GM12872 (cell line): ENCODE data around the gene FTO.

Experiments used
- TF ChIP-seq, protein P1 (sequence below): IDR thresholded peaks from 3 replicates; pipeline ENCODE4 v1.5.1; 2011; ENCODE audit warnings: low read depth, mild to moderate bottlenecking, low read length, moderate library complexity; ENCODE audit not compliant: insufficient read depth

The FTO gene

DNA sequence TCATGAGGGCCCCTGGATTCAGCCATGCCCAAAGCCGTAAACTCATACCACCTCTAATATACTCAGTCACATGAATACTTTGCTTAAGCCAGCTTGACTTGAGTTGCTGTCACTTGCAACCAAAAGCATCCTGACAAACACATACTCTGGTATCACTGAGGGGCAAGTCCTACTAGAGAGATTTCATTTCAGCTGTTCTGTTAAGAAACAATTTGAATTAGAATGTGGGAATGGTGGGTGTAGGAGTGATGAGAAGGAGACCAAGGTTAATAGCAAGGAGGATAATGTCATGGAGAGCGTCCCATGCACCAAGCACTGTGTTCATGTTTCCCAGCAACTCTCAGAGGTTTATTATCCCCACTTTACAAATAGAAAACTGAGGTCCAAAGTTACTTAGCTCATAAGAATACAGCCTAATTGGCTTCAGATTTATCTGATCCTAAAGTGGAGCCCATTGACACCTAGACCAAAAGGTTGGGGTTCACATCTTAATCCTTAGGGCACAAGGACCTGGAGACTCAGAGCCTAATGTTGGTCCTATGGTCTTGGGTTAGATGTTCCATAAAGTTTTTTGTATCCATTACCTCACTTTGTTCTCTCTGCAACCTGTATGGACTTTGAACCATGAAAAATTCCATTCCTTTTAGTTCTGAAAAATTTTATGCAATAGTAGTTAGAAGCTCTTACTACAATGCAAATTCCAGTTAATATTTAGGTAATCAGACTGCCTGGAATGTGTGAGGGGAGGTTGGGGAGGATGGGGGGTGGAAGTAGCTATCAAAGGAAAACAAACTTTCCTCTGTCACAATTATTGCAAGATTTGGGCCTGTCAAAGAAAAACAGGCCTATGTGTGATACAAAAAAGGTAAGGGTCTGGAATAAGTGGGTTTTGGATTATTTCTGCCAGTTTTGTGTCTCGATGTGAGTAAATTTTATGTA, 476.7 kb downstream of the FTO start:
- TF ChIP-seq, protein P1, sequence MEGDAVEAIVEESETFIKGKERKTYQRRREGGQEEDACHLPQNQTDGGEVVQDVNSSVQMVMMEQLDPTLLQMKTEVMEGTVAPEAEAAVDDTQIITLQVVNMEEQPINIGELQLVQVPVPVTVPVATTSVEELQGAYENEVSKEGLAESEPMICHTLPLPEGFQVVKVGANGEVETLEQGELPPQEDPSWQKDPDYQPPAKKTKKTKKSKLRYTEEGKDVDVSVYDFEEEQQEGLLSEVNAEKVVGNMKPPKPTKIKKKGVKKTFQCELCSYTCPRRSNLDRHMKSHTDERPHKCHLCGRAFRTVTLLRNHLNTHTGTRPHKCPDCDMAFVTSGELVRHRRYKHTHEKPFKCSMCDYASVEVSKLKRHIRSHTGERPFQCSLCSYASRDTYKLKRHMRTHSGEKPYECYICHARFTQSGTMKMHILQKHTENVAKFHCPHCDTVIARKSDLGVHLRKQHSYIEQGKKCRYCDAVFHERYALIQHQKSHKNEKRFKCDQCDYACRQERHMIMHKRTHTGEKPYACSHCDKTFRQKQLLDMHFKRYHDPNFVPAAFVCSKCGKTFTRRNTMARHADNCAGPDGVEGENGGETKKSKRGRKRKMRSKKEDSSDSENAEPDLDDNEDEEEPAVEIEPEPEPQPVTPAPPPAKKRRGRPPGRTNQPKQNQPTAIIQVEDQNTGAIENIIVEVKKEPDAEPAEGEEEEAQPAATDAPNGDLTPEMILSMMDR = no peak

DNA sequence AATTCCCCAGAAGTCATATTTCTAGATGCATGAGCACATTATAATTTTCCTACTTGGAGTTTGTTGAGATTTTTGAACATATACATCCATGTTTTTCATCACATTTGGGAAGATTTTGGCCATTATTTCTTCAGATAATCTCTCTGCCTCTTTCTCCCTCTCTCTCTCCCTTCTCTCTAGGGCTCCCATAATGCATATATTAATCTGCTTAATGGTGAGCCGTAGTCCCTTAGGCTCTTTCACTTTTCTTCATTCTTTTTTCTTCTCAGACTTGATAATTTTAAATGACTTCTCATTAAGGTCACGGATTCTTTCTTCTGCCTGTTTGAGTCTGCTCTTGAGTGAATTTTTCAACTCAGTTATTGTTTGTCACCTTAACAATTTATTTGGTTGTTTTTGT, 481.1 kb downstream of the FTO start:
- TF ChIP-seq, protein P1 = no peak

DNA sequence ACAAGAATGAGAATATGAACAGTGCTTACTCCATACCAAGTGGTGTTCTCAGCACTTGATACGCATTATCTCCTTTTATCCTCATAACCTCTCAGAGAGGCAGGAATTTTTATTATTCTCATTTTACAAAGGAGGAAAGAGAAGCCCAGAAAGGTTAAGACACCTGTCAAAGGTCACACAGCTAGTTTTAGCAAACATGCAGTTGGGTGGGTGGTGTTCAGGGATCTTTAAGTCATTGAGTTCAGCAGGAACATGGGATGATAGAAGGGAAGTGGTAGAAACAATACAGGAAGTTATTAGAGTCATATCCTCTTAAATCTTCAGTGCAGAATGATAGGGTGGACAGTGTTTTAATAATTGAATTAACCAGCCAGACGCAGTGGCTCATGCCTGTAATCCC, 487.2 kb downstream of the FTO start:
- TF ChIP-seq, protein P1 = no peak

DNA sequence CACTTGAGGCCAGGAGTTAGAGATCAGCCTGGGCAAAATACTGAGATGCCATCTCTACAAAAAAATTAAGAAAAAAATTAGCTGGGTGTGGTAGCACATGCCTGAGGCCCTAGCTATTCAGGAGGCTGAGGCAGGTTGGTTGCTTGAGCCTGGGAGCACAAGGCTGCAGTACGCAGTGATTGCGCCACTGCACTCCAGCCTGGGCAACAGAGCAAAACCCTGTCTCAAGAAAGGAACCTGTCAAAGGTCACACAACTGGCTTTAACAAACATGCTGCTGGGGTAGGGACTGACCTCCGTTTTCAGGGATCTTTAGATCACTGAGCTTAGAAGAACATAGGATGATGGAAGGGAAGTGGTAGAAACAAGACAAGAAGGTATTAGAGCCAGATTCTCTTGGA, 487.6 kb downstream of the FTO start:
- TF ChIP-seq, protein P1 = no peak

DNA sequence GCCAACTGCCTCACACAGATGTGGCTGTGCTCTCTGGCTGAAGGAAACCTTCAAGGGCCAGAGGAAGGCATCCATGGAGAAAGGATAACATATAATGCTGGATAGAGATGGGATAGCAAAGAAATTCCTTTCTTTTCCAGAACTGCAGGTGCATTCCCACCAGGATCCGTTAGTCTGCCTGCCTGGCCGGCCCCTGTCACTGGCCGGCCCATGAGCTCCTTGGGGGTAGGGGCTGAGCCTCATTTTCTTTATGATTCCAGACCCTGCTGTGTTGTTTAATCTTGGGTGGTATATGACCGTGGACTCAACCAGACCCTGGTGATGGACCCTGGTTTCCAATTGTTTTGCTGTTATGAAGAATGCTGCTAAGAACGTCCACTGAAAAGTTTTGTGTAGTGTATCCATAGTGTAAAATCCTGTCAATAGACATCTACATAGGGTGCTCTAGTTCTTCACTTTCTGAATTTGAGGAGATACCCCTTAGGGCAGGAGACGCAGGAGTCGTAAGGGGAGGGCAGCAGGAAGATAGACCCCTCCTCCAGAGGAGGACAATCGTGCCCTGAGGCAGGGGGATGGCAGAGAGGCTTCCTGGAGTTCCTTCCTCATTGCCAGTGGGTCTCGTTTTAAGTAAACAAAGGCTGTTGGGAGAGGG, 489.2 kb downstream of the FTO start:
- TF ChIP-seq, protein P1 = no peak

DNA sequence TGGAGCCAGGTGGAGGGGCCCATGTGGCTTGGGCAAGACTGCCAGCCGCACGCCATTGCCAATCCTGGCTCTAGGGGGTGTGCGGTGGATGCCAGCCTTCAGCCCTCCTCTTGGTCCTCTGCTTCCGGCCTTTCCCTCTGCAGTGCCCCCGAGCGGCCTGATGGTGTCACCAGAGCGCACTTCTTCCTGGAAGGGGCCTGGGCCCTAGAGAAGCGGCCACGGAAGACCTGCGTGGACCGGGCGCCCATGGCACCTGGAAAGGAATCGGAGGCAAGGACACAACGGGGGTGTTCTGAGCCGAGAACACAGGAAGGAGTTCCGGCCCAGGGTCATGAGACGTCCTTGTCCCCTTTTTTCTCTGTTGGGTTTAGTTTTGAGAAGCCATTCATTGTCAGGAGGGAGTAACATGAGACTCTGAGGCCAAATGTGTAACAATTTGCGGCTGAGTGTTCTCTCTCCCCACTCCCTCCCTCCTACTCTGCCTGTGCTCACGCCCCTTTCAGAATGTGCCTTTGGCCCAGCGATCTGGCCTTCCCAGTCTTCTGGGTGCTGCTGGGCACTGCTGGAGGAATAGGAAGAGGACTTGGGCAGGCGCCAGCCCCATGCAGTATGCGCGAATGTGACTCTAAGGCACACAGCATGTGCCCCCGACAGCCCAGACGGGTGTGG, 489.8 kb downstream of the FTO start:
- TF ChIP-seq, protein P1 = peak; percentile 82

DNA sequence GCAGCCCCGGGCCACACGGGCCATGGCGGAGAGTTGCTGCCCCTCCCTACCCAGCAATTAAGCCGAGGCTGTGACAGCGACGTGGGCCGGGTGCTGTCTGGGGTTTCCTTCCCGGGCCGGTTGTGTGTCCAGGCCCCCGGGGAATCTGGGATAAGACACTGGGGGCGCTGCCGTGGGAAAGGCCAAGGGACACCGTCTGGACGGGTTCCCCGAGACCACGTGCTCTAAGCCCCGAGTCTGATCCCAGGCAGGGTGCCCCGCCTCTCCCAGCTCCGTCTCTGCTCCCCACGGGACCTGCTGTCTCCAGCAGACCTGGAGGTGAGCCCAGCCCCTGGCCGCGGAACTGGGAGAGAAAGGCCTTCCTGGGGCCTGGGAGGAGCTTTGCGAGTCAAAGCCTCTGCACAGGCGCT, 490.4 kb downstream of the FTO start:
- TF ChIP-seq, protein P1 = no peak
